NB4 (cell line): ENCODE data around the gene CPD.

ENCODE experiments used
- DNase-seq: peaks from one replicate; pipeline ENCODE4 v3.0.0; 2010; ENCODE audit warnings: low read depth
- H3K4me3 ChIP-seq: one replicate; pipeline ENCODE4 v1.5.1; 2011; ENCODE audit warnings: mild to moderate bottlenecking, low read depth, low read length, moderate library complexity
- MYC ChIP-seq: IDR thresholded peaks from 2 replicates; pipeline ENCODE4 v1.6.1; 2011; ENCODE audit warnings: low read depth, low read length
- POLR2A ChIP-seq: IDR thresholded peaks from 2 replicates; pipeline ENCODE4 v1.6.1; 2011; ENCODE audit warnings: mild to moderate bottlenecking; ENCODE audit not compliant: insufficient read length; ENCODE audit errors: extremely low read depth
- TF ChIP-seq, protein P1 (sequence below): IDR thresholded peaks from 2 replicates; pipeline ENCODE4 v1.6.1; 2011; ENCODE audit warnings: low read depth, low read length
- TF ChIP-seq, protein P2 (sequence below): IDR thresholded peaks from one replicate; pipeline ENCODE4 v1.5.1; 2012; ENCODE audit warnings: low read depth, low read length

The CPD gene

DNA sequence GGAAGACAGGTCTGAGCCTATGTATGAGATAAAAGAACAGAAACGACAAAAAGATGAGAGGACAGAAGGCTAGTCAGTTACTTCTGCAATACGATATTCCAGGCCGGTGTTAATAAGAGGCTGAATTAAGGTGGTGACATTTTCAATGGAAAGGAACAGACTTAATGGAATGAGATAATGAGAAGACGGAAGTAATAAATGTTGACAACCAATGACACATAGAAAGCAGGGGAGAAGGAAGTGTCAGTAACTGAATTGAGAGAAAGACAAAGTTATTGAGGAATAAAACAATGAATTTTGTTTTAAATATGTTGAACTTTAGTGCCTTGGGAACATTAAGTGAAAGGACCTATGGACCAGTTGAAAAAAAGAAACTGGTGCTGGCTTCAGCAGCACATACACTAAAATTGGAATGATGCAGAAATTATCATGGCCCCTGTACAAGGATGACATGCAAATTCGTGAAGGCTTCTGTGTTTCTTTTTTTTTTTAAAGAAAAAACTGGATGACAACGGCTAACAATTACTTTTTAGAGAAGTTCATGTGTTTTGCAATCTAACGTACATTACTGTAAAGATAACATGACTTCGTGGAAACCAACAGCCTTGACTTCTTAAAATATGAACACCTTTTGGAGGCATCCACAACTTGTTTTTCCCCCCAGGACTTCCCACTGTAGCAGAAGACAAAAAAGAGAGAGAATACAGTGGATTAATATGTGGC, 18.5 kb upstream of the CPD start:
- TF ChIP-seq POLR2A (no peak), MYC (no peak)
- TF ChIP-seq, protein P1, sequence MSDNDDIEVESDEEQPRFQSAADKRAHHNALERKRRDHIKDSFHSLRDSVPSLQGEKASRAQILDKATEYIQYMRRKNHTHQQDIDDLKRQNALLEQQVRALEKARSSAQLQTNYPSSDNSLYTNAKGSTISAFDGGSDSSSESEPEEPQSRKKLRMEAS: no peak
- TF ChIP-seq, protein P2, sequence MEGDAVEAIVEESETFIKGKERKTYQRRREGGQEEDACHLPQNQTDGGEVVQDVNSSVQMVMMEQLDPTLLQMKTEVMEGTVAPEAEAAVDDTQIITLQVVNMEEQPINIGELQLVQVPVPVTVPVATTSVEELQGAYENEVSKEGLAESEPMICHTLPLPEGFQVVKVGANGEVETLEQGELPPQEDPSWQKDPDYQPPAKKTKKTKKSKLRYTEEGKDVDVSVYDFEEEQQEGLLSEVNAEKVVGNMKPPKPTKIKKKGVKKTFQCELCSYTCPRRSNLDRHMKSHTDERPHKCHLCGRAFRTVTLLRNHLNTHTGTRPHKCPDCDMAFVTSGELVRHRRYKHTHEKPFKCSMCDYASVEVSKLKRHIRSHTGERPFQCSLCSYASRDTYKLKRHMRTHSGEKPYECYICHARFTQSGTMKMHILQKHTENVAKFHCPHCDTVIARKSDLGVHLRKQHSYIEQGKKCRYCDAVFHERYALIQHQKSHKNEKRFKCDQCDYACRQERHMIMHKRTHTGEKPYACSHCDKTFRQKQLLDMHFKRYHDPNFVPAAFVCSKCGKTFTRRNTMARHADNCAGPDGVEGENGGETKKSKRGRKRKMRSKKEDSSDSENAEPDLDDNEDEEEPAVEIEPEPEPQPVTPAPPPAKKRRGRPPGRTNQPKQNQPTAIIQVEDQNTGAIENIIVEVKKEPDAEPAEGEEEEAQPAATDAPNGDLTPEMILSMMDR: no peak
- H3K4me3 ChIP-seq: no peak overlapping the region
- peak; percentile 75 for DNase-seq

DNA sequence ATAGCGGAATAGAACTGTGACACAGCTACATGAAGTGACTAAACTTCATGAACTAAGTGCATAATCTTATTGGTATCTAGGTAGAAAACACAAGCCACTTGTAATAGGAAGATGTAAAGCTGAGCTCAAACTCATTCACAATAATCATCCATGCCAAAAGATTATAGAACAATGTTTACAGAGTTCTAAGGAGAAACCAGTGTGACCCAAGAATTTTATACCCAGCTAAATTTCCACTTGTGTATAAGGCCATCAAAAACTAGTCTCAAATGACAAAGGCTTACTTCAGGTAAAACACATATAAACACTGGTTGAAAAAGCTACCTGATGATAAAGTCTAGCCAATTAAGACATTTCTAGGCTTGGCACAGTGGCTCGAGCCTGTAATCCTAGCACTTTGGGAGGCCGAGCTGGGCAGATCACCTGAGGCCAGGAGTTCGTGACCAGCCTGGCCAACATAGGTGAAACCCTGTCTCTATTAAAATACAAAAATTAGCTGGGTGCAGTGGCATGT, 16.9 kb upstream of the CPD start:
- no peak overlapping the region for H3K4me3 ChIP-seq
- DNase-seq: no peak
- TF ChIP-seq, protein P2: no peak
- TF ChIP-seq POLR2A (no peak), MYC (no peak)
- TF ChIP-seq, protein P1: no peak

DNA sequence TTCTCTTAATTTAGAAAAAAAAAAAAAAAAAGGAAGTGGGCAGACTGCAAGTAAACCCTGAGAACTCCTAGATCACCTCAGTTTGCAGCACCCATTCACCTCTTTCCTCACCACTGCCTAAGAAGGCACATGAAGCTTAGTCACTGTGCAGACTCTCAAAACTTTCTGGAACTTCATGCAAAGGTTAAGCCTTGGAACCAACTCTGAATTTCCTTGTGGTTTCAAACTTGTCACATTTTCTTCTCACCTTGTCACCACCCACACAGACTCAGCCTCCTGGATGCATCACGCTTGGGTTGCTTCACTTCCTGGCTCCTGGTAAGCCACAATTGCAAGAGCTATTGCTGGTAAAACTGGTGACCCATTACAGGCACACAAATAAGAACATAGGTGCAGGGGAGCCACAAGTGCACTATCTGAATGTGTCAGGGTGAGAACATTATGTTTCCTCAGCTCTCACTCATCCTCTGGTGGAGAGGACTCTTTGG, 15.0 kb upstream of the CPD start:
- TF ChIP-seq POLR2A (no peak), MYC (peak; percentile 71)
- TF ChIP-seq, protein P2: no peak
- TF ChIP-seq, protein P1: peak; percentile 57; the same call in 1 of the 2 replicates
- peak; percentile 97 for DNase-seq

DNA sequence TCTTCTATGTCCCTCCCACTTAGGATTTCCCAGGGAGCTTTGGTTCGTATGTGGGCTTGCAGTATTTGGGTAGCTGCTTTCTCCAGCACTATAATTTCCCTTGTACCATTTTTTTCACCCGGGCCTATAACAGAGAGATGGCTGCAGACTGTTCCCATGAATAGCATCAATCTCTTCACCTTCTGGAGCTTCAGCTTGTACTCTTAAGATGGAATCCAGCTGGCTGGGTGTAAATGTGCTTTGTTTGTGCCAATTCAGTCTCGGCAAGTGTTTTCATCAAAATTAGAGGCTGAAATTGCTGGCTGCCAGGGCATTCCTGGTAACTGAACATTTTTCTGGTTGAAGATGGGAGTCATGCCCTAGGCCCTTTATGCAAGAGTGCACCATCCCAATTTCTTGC, 12.2 kb upstream of the CPD start:
- no peak for DNase-seq
- H3K4me3 ChIP-seq: no peak overlapping the region
- TF ChIP-seq, protein P1: no peak
- TF ChIP-seq, protein P2: no peak
- TF ChIP-seq POLR2A: no peak
- TF ChIP-seq MYC: no peak

More for the DNA sequence above, 15.0 kb upstream of the CPD start:
- H3K4me3 ChIP-seq: no peak overlapping the region

DNA sequence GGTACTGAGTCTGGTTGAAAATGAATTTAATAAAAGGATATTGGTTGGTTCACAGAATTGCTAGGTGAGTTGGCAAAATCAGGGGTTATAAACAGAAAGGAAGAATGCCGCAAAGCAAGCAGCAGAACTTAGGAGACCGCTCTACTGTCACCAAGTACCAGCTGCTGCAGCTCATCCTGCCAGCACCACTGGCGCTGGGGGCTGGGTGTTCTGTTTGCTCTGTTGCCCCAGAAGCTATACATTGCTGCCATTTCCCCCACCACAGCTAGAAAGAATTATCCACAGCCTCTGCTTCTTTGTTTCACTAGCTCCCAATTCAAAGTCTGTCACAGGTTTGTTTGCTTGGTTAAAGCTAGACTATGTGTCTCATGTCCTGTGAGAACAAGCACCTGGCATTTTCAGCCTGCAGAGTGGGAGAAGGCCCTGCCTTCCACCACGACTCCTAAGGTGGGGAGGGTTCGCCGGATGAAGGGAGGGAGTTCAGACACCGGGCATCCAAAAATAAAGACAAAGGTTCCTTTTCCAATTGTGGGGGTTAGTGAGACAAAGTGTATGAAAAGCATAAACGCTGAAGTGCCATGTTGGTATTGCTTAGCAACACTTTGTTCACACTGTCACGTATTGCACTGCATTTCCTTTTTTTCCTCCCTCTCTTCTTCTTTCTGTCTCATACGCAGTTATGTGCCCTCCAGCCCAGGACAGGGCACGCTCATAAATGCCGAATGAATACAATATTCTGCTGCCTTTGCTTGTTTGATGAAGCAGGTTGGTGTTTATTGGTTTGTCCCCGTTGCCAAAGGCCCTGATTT, 9.6 kb upstream of the CPD start:
- TF ChIP-seq POLR2A (no peak), MYC (no peak)
- TF ChIP-seq, protein P1: no peak
- TF ChIP-seq, protein P2: no peak
- no peak for DNase-seq
- no peak overlapping the region for H3K4me3 ChIP-seq
